Sigmoid colon (tissue), 3 donors: ENCODE measurements around the gene POLR3E.

ENCODE experiments used
- POLR2A ChIP-seq, 2 donors: fragments of 450-650 bp; IDR thresholded peaks; one replicate each; pipeline ENCODE4 v1.6.1; 2016; ENCODE audit warnings: antibody characterized with exemption in 2 of 2, mild to moderate bottlenecking in 2 of 2, moderate library complexity in 2 of 2
- TF ChIP-seq, protein P1 (sequence below), 4 experiments: fragments of 450-650 bp in 3 of 4; fragments of 200-600 bp in 1 of 4; IDR thresholded peaks; one replicate each; pipeline ENCODE4 v1.5.1; 2016 to 2019; ENCODE audit warnings: antibody characterized with exemption in 4 of 4, mild to moderate bottlenecking in 3 of 4, moderate library complexity in 2 of 4

DNA sequence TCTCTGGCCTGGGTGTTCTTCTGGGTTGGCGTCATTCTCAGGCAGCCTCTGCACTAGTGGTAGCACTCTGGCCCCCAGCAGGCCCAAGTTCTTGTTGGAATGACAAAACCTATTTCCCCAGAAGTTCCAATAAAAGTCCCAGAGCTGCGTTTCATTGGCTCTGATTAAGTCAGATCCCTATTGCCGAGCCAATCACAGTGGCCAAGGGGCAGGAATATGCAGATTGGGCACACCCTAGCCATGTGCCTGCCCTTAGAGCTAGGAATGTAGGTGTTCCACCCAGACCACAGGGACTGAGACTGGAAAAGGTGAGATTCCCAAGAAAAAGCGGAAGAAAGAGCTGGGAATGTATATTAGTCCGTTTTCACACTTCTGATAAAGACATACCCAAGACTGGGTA, 44.9 kb upstream of the POLR3E start:
- TF ChIP-seq POLR2A (IDR thresholded peaks at IDR 0.05) = no peak
- TF ChIP-seq, protein P1, sequence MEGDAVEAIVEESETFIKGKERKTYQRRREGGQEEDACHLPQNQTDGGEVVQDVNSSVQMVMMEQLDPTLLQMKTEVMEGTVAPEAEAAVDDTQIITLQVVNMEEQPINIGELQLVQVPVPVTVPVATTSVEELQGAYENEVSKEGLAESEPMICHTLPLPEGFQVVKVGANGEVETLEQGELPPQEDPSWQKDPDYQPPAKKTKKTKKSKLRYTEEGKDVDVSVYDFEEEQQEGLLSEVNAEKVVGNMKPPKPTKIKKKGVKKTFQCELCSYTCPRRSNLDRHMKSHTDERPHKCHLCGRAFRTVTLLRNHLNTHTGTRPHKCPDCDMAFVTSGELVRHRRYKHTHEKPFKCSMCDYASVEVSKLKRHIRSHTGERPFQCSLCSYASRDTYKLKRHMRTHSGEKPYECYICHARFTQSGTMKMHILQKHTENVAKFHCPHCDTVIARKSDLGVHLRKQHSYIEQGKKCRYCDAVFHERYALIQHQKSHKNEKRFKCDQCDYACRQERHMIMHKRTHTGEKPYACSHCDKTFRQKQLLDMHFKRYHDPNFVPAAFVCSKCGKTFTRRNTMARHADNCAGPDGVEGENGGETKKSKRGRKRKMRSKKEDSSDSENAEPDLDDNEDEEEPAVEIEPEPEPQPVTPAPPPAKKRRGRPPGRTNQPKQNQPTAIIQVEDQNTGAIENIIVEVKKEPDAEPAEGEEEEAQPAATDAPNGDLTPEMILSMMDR (IDR thresholded peaks at IDR 0.05) = no peak
